Suprapubic skin (tissue), 4 donors: ENCODE results near the gene AHI1. TPM values are rescaled to one million over a fixed set of nuclear protein-coding genes. Genes with fewer than 3 reads are reported as not detected.
"Not testable (repeated sequence)": the region's sequence is repeated elsewhere in the genome, so short reads cannot be mapped to it uniquely, and the experiment has no call there.

Experiments
- DNase-seq, 2 donors: peaks; one replicate each; pipeline ENCODE4 v3.0.0-alpha.2; 2019; ENCODE audit warnings: low spot score in 2 of 2
- H3K27ac ChIP-seq: fragments of 200-600 bp; sonication (generic); one replicate; pipeline ENCODE4 v1.5.1; 2019
- H3K27me3 ChIP-seq: fragments of 200-600 bp; sonication (generic); one replicate; pipeline ENCODE4 v1.5.1; 2019
- H3K36me3 ChIP-seq: fragments of 200-600 bp; sonication (generic); one replicate; pipeline ENCODE4 v1.5.1; 2019
- H3K4me1 ChIP-seq: fragments of 200-600 bp; sonication (generic); one replicate; pipeline ENCODE4 v1.5.1; 2019
- H3K4me3 ChIP-seq: fragments of 200-600 bp; sonication (generic); one replicate; pipeline ENCODE4 v1.5.1; 2019; ENCODE audit warnings: mild to moderate bottlenecking
- H3K9me3 ChIP-seq: fragments of 200-600 bp; sonication (generic); one replicate; pipeline ENCODE4 v1.5.1; 2019
- EP300 ChIP-seq: sonication (generic); formaldehyde crosslinking; IDR thresholded peaks from one replicate; pipeline ENCODE4 v1.6.1; 2017; ENCODE audit warnings: antibody characterized with exemption
- POLR2A ChIP-seq, 2 donors: fragments of 450-650 bp; IDR thresholded peaks; one replicate each; pipeline ENCODE4 v1.6.1; 2017; ENCODE audit warnings: antibody characterized with exemption in 2 of 2, mild to moderate bottlenecking in 2 of 2, moderate library complexity in 2 of 2
- POLR2AphosphoS5 ChIP-seq, 3 donors: sonication (generic); formaldehyde crosslinking; IDR thresholded peaks; one replicate each; pipeline ENCODE4 v1.6.1; 2017; ENCODE audit warnings: antibody characterized with exemption in 3 of 3
- WGBS: methylation state at CpG from one replicate; pipeline ENCODE4 v1.1.5; 2018; 5-methylcytosine and 5-hydroxymethylcytosine counted together
- total RNA-seq, 4 donors: library from RNA; depleted of rRNA; stranded (reverse); fragments of >200 nt; gene quantifications; one replicate each; pipeline ENCODE4 v1.1.0, GENCODE V29; 2016
- TF ChIP-seq, protein P1 (sequence below), 2 donors: fragments of 200-600 bp in 1 of 2; fragments of 450-650 bp in 1 of 2; sonication (generic) in 1 of 2; IDR thresholded peaks; one replicate each; pipeline ENCODE4 v1.5.1; 2016 to 2019; ENCODE audit warnings: antibody characterized with exemption in 2 of 2, mild to moderate bottlenecking in 1 of 2, moderate library complexity in 1 of 2

The AHI1 gene
- total RNA-seq, 4 donors from 2014 or later: 12.1 to 53.6 (median 19.2) TPM

DNA sequence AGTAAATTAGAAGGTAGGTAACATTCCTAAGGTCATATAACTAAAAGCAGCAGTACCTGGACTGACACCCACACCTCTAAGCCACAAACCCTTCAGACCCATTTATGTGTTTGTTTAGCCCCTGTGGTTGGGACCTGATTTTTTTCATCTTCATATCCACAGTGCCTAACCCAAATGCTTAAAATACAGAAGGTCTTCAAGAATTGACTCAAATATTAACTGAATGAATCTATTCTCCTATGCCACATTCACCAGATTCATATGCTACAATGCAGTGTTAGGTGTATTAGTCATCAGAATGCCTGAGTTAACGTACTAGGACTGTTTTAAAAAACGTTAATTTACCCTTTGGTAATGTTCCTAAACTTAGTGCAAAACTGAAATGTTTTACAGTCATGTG lies 124.8 kb downstream of the AHI1 start:
- no peaks in the 10 kb centered on the region for H3K9me3 ChIP-seq
- TF ChIP-seq, protein P1, sequence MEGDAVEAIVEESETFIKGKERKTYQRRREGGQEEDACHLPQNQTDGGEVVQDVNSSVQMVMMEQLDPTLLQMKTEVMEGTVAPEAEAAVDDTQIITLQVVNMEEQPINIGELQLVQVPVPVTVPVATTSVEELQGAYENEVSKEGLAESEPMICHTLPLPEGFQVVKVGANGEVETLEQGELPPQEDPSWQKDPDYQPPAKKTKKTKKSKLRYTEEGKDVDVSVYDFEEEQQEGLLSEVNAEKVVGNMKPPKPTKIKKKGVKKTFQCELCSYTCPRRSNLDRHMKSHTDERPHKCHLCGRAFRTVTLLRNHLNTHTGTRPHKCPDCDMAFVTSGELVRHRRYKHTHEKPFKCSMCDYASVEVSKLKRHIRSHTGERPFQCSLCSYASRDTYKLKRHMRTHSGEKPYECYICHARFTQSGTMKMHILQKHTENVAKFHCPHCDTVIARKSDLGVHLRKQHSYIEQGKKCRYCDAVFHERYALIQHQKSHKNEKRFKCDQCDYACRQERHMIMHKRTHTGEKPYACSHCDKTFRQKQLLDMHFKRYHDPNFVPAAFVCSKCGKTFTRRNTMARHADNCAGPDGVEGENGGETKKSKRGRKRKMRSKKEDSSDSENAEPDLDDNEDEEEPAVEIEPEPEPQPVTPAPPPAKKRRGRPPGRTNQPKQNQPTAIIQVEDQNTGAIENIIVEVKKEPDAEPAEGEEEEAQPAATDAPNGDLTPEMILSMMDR (IDR thresholded peaks at IDR 0.05): no peak
- TF ChIP-seq POLR2A (IDR thresholded peaks at IDR 0.05) (no peak), EP300 (no peak), POLR2AphosphoS5 (IDR thresholded peaks at IDR 0.05) (no peak)
- no peak overlapping the region for H3K27ac ChIP-seq
- no peaks in the 10 kb centered on the region for H3K36me3 ChIP-seq
- DNase-seq: no peak
- no peaks in the 10 kb centered on the region for H3K27me3 ChIP-seq
- H3K4me1 ChIP-seq: no peaks in the 10 kb centered on the region
- no peak overlapping the region for H3K4me3 ChIP-seq
- 96% methylated on average over 2 of the region's 2 CpGs for WGBS

DNA sequence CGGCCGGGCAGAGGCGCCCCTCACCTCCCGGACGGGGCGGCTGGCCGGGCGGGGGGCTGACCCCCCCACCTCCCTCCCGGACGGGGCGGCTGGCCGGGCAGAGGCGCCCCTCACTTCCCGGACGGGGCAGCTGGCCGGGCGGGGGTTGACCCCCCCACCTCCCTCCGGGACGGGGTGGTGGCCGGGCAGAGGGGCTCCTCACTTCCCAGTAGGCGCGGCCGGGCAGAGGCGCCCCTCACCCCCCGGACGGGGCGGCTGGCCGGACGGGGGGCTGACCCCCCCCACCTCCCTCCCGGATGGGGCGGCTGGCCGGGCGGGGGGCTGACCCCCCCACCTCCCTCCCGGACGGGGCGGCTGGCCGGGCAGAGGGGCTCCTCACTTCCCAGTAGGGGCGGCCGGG lies 133.9 kb downstream of the AHI1 start:
- H3K27ac ChIP-seq, H3K9me3 ChIP-seq, H3K36me3 ChIP-seq, DNase-seq, H3K27me3 ChIP-seq, H3K4me3 ChIP-seq, H3K4me1 ChIP-seq: not testable (repeated sequence)
- no CpG with 5 or more reads among the region's 39 CpGs for WGBS

DNA sequence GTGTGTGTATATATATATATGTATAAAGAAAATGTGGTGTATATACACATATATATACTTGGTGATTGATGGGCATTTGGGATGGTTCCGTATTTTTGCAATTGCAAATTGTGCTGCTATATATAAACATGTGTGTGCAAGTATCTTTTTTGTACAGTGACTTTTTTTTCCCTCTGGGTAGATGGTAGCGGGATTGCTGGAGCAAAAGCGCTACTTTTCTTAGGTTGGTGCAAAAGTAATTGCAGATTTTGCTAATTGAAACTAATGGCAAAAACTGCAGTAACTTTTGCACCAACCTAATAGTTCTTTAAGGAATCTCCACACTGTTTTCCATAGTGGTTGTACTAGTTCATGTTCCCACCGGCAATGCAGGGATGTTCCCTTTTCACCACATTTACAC lies 135.4 kb downstream of the AHI1 start:
- Histone ChIP-seq H3K36me3 (no peaks in the 10 kb centered on the region), H3K9me3 (no peaks in the 10 kb centered on the region), H3K27ac (no peak overlapping the region), H3K27me3 (no peaks in the 10 kb centered on the region), H3K4me1 (no peaks in the 10 kb centered on the region), H3K4me3 (no peak overlapping the region)
- TF ChIP-seq, protein P1 (IDR thresholded peaks at IDR 0.05): no peak
- no peak for TF ChIP-seq EP300
- no peak for TF ChIP-seq POLR2AphosphoS5 (IDR thresholded peaks at IDR 0.05)
- no peak for TF ChIP-seq POLR2A (IDR thresholded peaks at IDR 0.05)
- 91% methylated on average over 4 of the region's 4 CpGs for WGBS
- DNase-seq: no peak

DNA sequence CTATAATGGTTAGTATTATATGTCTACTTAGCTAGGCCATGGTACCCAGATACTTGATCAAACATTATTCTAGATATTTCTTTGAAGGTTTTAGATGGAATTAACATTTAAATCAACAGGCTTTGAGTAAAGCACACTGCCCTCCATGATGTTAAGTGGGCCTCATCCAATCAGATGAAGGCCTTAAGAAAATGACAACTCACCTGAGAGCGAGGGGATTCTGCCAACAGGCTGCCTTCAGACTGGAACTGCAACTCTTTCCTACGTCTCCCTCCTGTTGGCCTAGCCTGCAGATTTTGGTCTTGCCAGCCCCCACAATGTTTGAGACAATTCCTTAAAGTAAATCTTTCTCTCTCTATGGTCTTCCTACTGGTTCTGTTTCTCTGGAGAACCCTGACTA lies 137.3 kb downstream of the AHI1 start:
- no peak overlapping the region for H3K4me3 ChIP-seq
- H3K27ac ChIP-seq: no peak overlapping the region
- WGBS: 93% methylated on average over 2 of the region's 2 CpGs
- DNase-seq: no peak
- H3K4me1 ChIP-seq: no peaks in the 10 kb centered on the region
- no peaks in the 10 kb centered on the region for H3K36me3 ChIP-seq
- H3K9me3 ChIP-seq: no peaks in the 10 kb centered on the region
- no peaks in the 10 kb centered on the region for H3K27me3 ChIP-seq
- TF ChIP-seq, protein P1 (IDR thresholded peaks at IDR 0.05): no peak
- no peak for TF ChIP-seq POLR2A (IDR thresholded peaks at IDR 0.05)
- no peak for TF ChIP-seq EP300
- TF ChIP-seq POLR2AphosphoS5 (IDR thresholded peaks at IDR 0.05): no peak

DNA sequence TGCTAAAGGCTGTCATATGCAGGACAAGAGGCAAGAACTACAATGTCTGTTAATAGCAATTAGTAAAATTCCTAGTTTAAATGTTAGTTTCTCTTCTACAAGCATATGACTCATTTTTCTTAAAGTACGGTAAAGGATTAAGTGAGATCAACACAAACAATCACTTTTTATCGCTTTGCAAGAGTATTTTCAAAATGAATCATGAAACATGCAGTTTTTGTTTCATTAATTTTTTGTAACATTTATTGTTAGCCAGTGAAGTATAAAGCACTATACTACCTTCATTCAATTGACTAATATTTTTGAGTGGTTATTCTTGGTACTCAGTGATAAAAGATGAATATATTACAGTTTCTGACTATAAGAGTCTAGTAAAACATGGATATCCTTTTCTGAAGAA lies 138.6 kb downstream of the AHI1 start:
- 85% methylated on average over 2 of the region's 2 CpGs for WGBS
- H3K4me3 ChIP-seq: no peak overlapping the region
- TF ChIP-seq EP300 (no peak), POLR2AphosphoS5 (IDR thresholded peaks at IDR 0.05) (no peak), POLR2A (IDR thresholded peaks at IDR 0.05) (no peak)
- TF ChIP-seq, protein P1 (IDR thresholded peaks at IDR 0.05): no peak

DNA sequence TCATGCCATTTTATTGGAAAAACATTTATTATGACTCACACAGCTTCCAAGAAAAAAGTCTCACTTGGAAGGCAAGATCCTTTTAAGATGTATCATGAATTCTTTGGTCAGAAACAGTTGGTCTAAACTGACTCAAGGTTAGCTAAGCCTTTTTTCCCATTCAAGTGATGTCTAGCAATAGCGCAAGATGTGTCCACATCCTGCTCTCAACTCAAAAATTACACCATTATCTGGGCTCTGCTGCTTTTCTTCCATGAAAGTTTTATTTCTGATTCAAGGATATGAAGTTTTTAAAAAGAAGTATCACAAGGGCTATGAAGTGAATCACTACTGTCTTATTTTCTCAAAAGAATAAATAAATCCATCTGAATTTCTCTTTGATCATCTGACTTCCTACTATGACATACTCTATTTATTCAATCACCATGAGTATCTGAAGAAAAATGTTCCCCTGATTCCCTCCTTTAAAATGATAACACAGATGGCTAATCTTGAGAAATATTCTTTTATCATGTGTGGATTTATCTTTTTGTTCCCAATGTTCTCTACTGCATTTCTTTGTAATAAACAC lies 139.2 kb downstream of the AHI1 start:
- Histone ChIP-seq H3K4me3 (no peak overlapping the region), H3K36me3 (no peaks in the 10 kb centered on the region), H3K27me3 (no peaks in the 10 kb centered on the region), H3K9me3 (no peaks in the 10 kb centered on the region), H3K4me1 (no peaks in the 10 kb centered on the region), H3K27ac (no peak overlapping the region)
- DNase-seq: no peak
- 88% methylated on average over 1 of the region's 1 CpG for WGBS
- TF ChIP-seq POLR2AphosphoS5 (IDR thresholded peaks at IDR 0.05): no peak
- TF ChIP-seq POLR2A (IDR thresholded peaks at IDR 0.05): no peak
- TF ChIP-seq, protein P1 (IDR thresholded peaks at IDR 0.05): no peak
- no peak for TF ChIP-seq EP300

More for the DNA sequence above, 138.6 kb downstream of the AHI1 start:
- DNase-seq: no peak
- no peak overlapping the region for H3K27ac ChIP-seq
- H3K27me3 ChIP-seq: no peaks in the 10 kb centered on the region
- no peaks in the 10 kb centered on the region for H3K36me3 ChIP-seq
- H3K9me3 ChIP-seq: no peaks in the 10 kb centered on the region
- H3K4me1 ChIP-seq: no peaks in the 10 kb centered on the region
